HEK293 (cell line): Measurements from ENCODE around the gene PRPF6.

Experiments used
- CTCF ChIA-PET: fragments of 350-600 bp; formaldehyde crosslinking; extraction: SDS; loops from one replicate; lab custom pipeline; 2021; ENCODE audit warnings: antibody characterized with exemption; lab: Yijun Ruan, JAX
- POLR2A ChIA-PET: fragments of 300-600 bp; formaldehyde crosslinking; extraction: SDS; loops from one replicate; lab custom pipeline; 2020; ENCODE audit warnings: antibody characterized with exemption, inconsistent platforms; lab: Yijun Ruan, JAX
- H3K27ac ChIP-seq: fragments of 200-500 bp; sonication (Bioruptor generic); 2 replicates; pipeline ENCODE4 v1.5.1; 2014; ENCODE audit warnings: low read depth, low read length, control low read depth, inconsistent platforms; ENCODE audit errors: extremely low read depth
- H3K36me3 ChIP-seq, 2 experiments: fragments of 200-500 bp in 1 of 2; sonication (Bioruptor generic) in 1 of 2; 1 replicate in 1 of 2; 2 replicates in 1 of 2; pipeline ENCODE4 v1.5.1; 2014 to 2017; ENCODE audit warnings: inconsistent platforms in 2 of 2, low read length in 2 of 2; ENCODE audit not compliant: control insufficient read depth in 2 of 2, insufficient read depth in 1 of 2
- H3K4me1 ChIP-seq: fragments of 200-500 bp; sonication (Bioruptor generic); 2 replicates; pipeline ENCODE4 v1.5.1; 2014; ENCODE audit warnings: mild to moderate bottlenecking, low read length, inconsistent platforms; ENCODE audit not compliant: control insufficient read depth, insufficient read depth
- H3K4me3 ChIP-seq: 2 replicates; pipeline ENCODE4 v1.5.1; 2011; ENCODE audit warnings: low read depth, mild to moderate bottlenecking, control low read depth, low read length, moderate library complexity
- H3K9me3 ChIP-seq: fragments of 200-500 bp; sonication (Bioruptor generic); 2 replicates; pipeline ENCODE4 v1.5.1; 2014; ENCODE audit warnings: low read depth, low read length, inconsistent platforms; ENCODE audit not compliant: control insufficient read depth, insufficient read depth
- OSR2 ChIP-seq: fragments of 450-650 bp; formaldehyde crosslinking; IDR thresholded peaks from 2 replicates; pipeline ENCODE4 v1.5.1; 2016; ENCODE audit warnings: missing biosample characterization, missing genetic modification characterization
- ZFP41 ChIP-seq: fragments of 450-650 bp; formaldehyde crosslinking; IDR thresholded peaks from 2 replicates; pipeline ENCODE4 v1.5.1; 2016; ENCODE audit warnings: missing biosample characterization, missing genetic modification characterization, borderline replicate concordance
- ZIC2 ChIP-seq: fragments of 450-650 bp; formaldehyde crosslinking; IDR thresholded peaks from 2 replicates; pipeline ENCODE4 v1.5.1; 2016; ENCODE audit warnings: missing biosample characterization, missing genetic modification characterization
- ZNF2 ChIP-seq: fragments of 450-650 bp; formaldehyde crosslinking; IDR thresholded peaks from 2 replicates; pipeline ENCODE4 v1.5.1; 2016; ENCODE audit warnings: missing biosample characterization, missing genetic modification characterization
- ZNF341 ChIP-seq: fragments of 450-650 bp; formaldehyde crosslinking; IDR thresholded peaks from 2 replicates; pipeline ENCODE4; 2016; ENCODE audit warnings: low read depth, missing biosample characterization, missing genetic modification characterization
- ZNF350 ChIP-seq: fragments of 450-650 bp; formaldehyde crosslinking; IDR thresholded peaks from 2 replicates; pipeline ENCODE4 v1.5.0; 2017; ENCODE audit warnings: missing biosample characterization, mild to moderate bottlenecking, missing genetic modification characterization
- ZNF426 ChIP-seq: fragments of 450-650 bp; formaldehyde crosslinking; IDR thresholded peaks from 2 replicates; pipeline ENCODE4 v1.5.1; 2017; ENCODE audit warnings: missing biosample characterization, missing genetic modification characterization, mild to moderate bottlenecking, inconsistent platforms, moderate library complexity
- ZNF555 ChIP-seq: fragments of 450-650 bp; formaldehyde crosslinking; conservative IDR thresholded peaks from 2 replicates; pipeline ENCODE4 v1.5.1; 2017; ENCODE audit warnings: missing biosample characterization, mild to moderate bottlenecking, missing genetic modification characterization, inconsistent platforms
- ZNF558 ChIP-seq: fragments of 450-650 bp; formaldehyde crosslinking; IDR thresholded peaks from 2 replicates; pipeline ENCODE4 v1.5.1; 2016; ENCODE audit warnings: missing biosample characterization, missing genetic modification characterization
- ZNF626 ChIP-seq: fragments of 450-650 bp; sonication (Bioruptor Pico); formaldehyde crosslinking; IDR thresholded peaks from 2 replicates; pipeline ENCODE4 v1.5.1; 2018; ENCODE audit warnings: missing biosample characterization, missing genetic modification characterization, inconsistent platforms
- ZNF629 ChIP-seq: fragments of 450-650 bp; formaldehyde crosslinking; IDR thresholded peaks from 2 replicates; pipeline ENCODE4 v1.5.1; 2017; ENCODE audit warnings: missing biosample characterization, missing genetic modification characterization
- ZNF830 ChIP-seq: fragments of 450-650 bp; IDR thresholded peaks from 2 replicates; pipeline ENCODE4 v1.5.0; 2018; ENCODE audit warnings: missing biosample characterization, missing genetic modification characterization, low read depth, mild to moderate bottlenecking, moderate library complexity
- TF ChIP-seq, protein P1 (sequence below): fragments of 450-650 bp; formaldehyde crosslinking; IDR thresholded peaks from 2 replicates; pipeline ENCODE4 v1.5.1; 2016; ENCODE audit warnings: missing biosample characterization, missing genetic modification characterization
- TF ChIP-seq, protein P2 (sequence below): fragments of 450-650 bp; formaldehyde crosslinking; IDR thresholded peaks from 2 replicates; pipeline ENCODE4 v1.5.1; 2016; ENCODE audit warnings: missing biosample characterization, missing genetic modification characterization
- TF ChIP-seq, protein P3 (sequence below): fragments of 450-650 bp; formaldehyde crosslinking; IDR thresholded peaks from 2 replicates; pipeline ENCODE4 v1.5.1; 2016; ENCODE audit warnings: missing biosample characterization, missing genetic modification characterization

PRPF6 gene

DNA sequence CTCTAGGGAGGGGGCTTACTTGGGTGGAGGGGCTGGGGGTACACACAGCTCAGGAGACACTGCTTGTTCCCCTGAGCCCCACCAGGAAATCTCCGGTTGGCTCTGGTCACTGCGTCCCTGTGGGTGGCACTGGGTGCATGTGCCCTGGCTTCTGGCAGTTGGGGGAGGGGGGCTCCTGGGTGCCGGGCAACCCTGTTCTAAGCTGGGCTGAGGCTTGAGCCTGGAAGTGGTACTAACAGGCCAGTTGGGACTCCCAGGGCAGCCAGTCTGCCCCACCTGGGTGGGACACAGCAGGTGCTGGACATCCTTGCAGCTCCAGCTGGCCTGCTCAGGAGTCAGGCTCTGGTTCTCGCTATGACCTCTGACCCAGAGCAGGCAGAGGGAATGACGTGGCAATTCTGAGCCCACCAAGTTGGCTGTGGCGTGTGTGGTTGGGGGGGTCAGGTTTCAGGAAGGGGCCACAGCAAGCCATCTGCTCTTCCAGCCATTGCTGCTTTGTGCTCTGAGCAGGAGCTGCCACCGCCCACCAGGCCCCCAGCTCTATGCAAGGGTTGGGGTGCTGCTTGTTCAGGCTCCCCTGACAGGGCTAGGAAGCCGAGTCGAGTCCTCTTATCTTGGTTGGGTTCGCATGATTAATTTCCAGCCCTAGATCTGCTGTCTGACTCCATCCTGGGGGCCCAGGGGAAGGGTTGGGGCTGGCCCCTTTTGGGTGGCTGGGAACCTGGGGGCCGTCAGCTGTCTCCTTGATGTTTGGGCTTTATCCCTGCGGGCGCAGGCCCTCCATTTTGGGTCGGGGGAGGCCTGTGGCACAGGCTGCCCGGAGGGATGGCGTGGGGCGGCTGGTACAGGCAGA is 55.6 kb downstream of the PRPF6 start:
- no peak overlapping the region for H3K4me3 ChIP-seq
- no peak overlapping the region for H3K27ac ChIP-seq
- TF ChIP-seq, protein P1, sequence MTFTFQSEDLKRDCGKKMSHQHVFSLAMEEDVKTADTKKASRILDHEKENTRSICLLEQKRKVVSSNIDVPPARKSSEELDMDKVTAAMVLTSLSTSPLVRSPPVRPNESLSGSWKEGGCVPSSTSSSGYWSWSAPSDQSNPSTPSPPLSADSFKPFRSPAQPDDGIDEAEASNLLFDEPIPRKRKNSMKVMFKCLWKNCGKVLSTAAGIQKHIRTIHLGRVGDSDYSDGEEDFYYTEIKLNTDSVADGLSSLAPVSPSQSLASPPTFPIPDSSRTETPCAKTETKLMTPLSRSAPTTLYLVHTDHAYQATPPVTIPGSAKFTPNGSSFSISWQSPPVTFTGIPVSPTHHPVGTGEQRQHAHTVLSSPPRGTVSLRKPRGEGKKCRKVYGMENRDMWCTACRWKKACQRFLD (tag by site-specific recombination): no peak
- TF ChIP-seq ZNF626 (tag by site-specific recombination) (no peak), ZNF341 (peak; percentile 13; the same call in 1 of the 2 replicates), ZFP41 (tag by site-specific recombination) (no peak), ZNF830 (no peak), ZNF558 (no peak), ZIC2 (tag by site-specific recombination) (0 out of 2 replicates have a peak, but pooled peaks have one; percentile 16)
- H3K9me3 ChIP-seq: no peaks in the 10 kb centered on the region
- H3K4me1 ChIP-seq: peaks cover 7% of the 10 kb centered on the region; the same call in 1 of the 2 replicates
- ChIA-PET CTCF (interaction anchor here (0.7 to 2.1 kb wide), 5 partner anchors 16 to 188 kb away, joined by 3 to 6 read pairs (median 4); partner anchors contain the start of gene PRPF6), POLR2A (no interaction called here)
- H3K36me3 ChIP-seq: peaks cover 0 to 36% of the 10 kb centered on the region in 2 experiments; a peak in 2 of 3 replicates

DNA sequence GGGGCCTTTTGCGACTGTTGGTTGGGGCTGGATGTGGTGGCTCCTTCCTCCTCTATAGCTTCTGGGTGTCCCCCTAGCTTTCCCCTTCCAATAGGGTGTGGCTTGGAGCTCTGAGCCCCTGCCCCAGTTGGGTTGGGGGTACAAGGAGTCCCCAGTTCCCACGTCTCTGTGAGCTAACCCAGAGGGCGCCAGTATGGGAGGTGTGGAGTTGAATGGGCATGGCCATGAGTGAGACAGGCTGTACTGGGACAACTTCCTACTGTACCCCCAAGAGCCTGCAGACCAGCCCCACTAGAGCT is 56.2 kb downstream of the PRPF6 start:
- H3K4me3 ChIP-seq: no peak overlapping the region
- no peak for TF ChIP-seq ZNF426 (tag by site-specific recombination)
- TF ChIP-seq OSR2 (tag by site-specific recombination): no peak
- TF ChIP-seq ZNF2 (tag by site-specific recombination): no peak
- TF ChIP-seq, protein P2, sequence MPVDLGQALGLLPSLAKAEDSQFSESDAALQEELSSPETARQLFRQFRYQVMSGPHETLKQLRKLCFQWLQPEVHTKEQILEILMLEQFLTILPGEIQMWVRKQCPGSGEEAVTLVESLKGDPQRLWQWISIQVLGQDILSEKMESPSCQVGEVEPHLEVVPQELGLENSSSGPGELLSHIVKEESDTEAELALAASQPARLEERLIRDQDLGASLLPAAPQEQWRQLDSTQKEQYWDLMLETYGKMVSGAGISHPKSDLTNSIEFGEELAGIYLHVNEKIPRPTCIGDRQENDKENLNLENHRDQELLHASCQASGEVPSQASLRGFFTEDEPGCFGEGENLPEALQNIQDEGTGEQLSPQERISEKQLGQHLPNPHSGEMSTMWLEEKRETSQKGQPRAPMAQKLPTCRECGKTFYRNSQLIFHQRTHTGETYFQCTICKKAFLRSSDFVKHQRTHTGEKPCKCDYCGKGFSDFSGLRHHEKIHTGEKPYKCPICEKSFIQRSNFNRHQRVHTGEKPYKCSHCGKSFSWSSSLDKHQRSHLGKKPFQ (tag by site-specific recombination): no peak
- no peak for TF ChIP-seq ZNF629
- TF ChIP-seq, protein P3, sequence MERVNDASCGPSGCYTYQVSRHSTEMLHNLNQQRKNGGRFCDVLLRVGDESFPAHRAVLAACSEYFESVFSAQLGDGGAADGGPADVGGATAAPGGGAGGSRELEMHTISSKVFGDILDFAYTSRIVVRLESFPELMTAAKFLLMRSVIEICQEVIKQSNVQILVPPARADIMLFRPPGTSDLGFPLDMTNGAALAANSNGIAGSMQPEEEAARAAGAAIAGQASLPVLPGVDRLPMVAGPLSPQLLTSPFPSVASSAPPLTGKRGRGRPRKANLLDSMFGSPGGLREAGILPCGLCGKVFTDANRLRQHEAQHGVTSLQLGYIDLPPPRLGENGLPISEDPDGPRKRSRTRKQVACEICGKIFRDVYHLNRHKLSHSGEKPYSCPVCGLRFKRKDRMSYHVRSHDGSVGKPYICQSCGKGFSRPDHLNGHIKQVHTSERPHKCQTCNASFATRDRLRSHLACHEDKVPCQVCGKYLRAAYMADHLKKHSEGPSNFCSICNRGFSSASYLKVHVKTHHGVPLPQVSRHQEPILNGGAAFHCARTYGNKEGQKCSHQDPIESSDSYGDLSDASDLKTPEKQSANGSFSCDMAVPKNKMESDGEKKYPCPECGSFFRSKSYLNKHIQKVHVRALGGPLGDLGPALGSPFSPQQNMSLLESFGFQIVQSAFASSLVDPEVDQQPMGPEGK (tag by site-specific recombination): no peak
- TF ChIP-seq ZNF555 (tag by site-specific recombination): no peak
- TF ChIP-seq ZNF350 (tag by site-specific recombination): no peak
- ChIA-PET CTCF (interaction anchor here (0.7 to 2.1 kb wide), 4 partner anchors 18 to 187 kb away, joined by 3 to 6 read pairs (median 4); partner anchors contain the start of gene PRPF6), POLR2A (no interaction called here)
- H3K9me3 ChIP-seq: no peaks in the 10 kb centered on the region
- H3K27ac ChIP-seq: no peak overlapping the region
- peaks cover 0 to 30% of the 10 kb centered on the region in 2 experiments; a peak in 2 of 3 replicates for H3K36me3 ChIP-seq
- peaks cover 7% of the 10 kb centered on the region; the same call in 1 of the 2 replicates for H3K4me1 ChIP-seq
